Esophagus squamous epithelium (tissue), 5 donors: ENCODE measurements around the gene SERPINA5. TPM values are rescaled to one million over a fixed set of nuclear protein-coding genes. Genes with fewer than 3 reads are reported as not detected.
A peak's percentile ranks its signal among the peaks of the same experiment; 100 is the strongest.

Experiments used
- DNase-seq: peaks from one replicate; lab custom pipeline; 2025; lab: John Stamatoyannopoulos, UW
- H3K27ac ChIP-seq, 4 donors: fragments of 200-600 bp; sonication (generic); one replicate each; pipeline ENCODE4 v1.5.1; 2016 to 2019; ENCODE audit warnings: mild to moderate bottlenecking in 1 of 4
- H3K27me3 ChIP-seq, 4 donors: fragments of 200-600 bp; sonication (generic); 1 replicate in 3 of 4; 2 replicates in 1 of 4; pipeline versions ENCODE4 v1.5.1 to v1.6.0; 2017 to 2021; ENCODE audit warnings: antibody characterized with exemption in 1 of 4
- H3K36me3 ChIP-seq, 3 donors: fragments of 200-600 bp; sonication (generic); one replicate each; pipeline ENCODE4 v1.5.1; 2016 to 2019
- H3K4me1 ChIP-seq, 3 donors: fragments of 200-600 bp; sonication (generic); one replicate each; pipeline ENCODE4 v1.5.1; 2017 to 2019
- H3K4me3 ChIP-seq, 4 donors: fragments of 200-600 bp; sonication (generic); 1 replicate in 3 of 4; 2 replicates in 1 of 4; pipeline ENCODE4 v1.5.1; 2016 to 2019; ENCODE audit warnings: mild to moderate bottlenecking in 2 of 4, moderate library complexity in 1 of 4
- H3K9me3 ChIP-seq, 3 donors: fragments of 200-600 bp; sonication (generic); one replicate each; pipeline ENCODE4 v1.5.1; 2016 to 2019
- CTCF ChIP-seq, 6 experiments: fragments of 450-650 bp in 4 of 6; fragments of 200-600 bp in 2 of 6; sonication (generic) in 2 of 6; IDR thresholded peaks; one replicate each; pipeline ENCODE4 v1.5.1; 2016 to 2019; ENCODE audit warnings: antibody characterized with exemption in 6 of 6, mild to moderate bottlenecking in 4 of 6, moderate library complexity in 4 of 6
- POLR2A ChIP-seq, 4 donors: fragments of 450-650 bp; IDR thresholded peaks; one replicate each; pipeline ENCODE4 v1.6.1; 2017; ENCODE audit warnings: antibody characterized with exemption in 4 of 4, mild to moderate bottlenecking in 4 of 4, moderate library complexity in 3 of 4
- WGBS, 2 donors: methylation state at CpG; one replicate each; pipeline ENCODE4 v1.1.5; 2018; 5-methylcytosine and 5-hydroxymethylcytosine counted together
- intact Hi-C: fragments of 100-400 bp; cut with DNase I; formaldehyde crosslinking; loops from one replicate; pipeline ENCODE4 v1.15.0; 2022
- total RNA-seq, 4 donors: library from RNA; depleted of rRNA; stranded (reverse); fragments of >200 nt; gene quantifications; one replicate each; pipeline ENCODE4 v1.1.0, GENCODE V29; 2016
- donor health status: DM: yes; HTN: yes; CAD: no.

SERPINA5 gene
- total RNA-seq, 4 donors from 2014 or later: 0.12 to 0.38 (median 0.35) TPM; not detected in 1

GRCh38 chr14:94542111-94542810 is 39.0 kb upstream of the SERPINA5 start:
- peaks cover 0 to 20% (median 0%) of the 10 kb centered on the region in 4 donors for H3K27me3 ChIP-seq
- no peak for DNase-seq
- WGBS, 2 donors: 50 to 90% methylated on average over 1 to 2 of the region's 12 CpGs
- H3K27ac ChIP-seq: peak overlapping the region in 3 of 4 donors; percentile 67 to 81 (median 75)
- H3K4me3 ChIP-seq: no peak overlapping the region
- H3K36me3 ChIP-seq: no peaks in the 10 kb centered on the region
- TF ChIP-seq POLR2A (IDR thresholded peaks at IDR 0.05) (no peak), CTCF (IDR thresholded peaks at IDR 0.05) (no peak)
- peaks cover 0 to 29% (median 14%) of the 10 kb centered on the region in 3 donors for H3K4me1 ChIP-seq
- H3K9me3 ChIP-seq: peaks cover 0 to 9% (median 0%) of the 10 kb centered on the region in 3 donors
- intact Hi-C loops: loop anchor here (10.0 kb wide), 1 partner anchor 117 kb away; no protein-coding TSS in a partner anchor

GRCh38 chr14:94542811-94543440 is 38.3 kb upstream of the SERPINA5 start:
- 51% methylated on average over 6 to 9 of the region's 9 CpGs for WGBS, 2 donors
- Histone ChIP-seq H3K36me3 (no peaks in the 10 kb centered on the region), H3K27ac (peak overlapping the region in 3 of 4 donors; percentile 67 to 81 (median 75)), H3K4me1 (peaks cover 0 to 29% (median 14%) of the 10 kb centered on the region in 3 donors), H3K4me3 (no peak overlapping the region), H3K9me3 (peaks cover 0 to 9% (median 0%) of the 10 kb centered on the region in 3 donors), H3K27me3 (peaks cover 0 to 20% (median 0%) of the 10 kb centered on the region in 4 donors)
- TF ChIP-seq POLR2A (IDR thresholded peaks at IDR 0.05): no peak
- TF ChIP-seq CTCF (IDR thresholded peaks at IDR 0.05): no peak
- intact Hi-C loops: loop anchor here (10.0 kb wide), 1 partner anchor 118 kb away; no protein-coding TSS in a partner anchor
- DNase-seq: no peak

- Histone ChIP-seq H3K27ac (peak overlapping the region; percentile 63 to 81 (median 71)), H3K4me1 (peaks cover 0 to 29% (median 14%) of the 10 kb centered on the region in 3 donors), H3K9me3 (peaks cover 0 to 9% (median 0%) of the 10 kb centered on the region in 3 donors), H3K36me3 (no peaks in the 10 kb centered on the region), H3K27me3 (peaks cover 0 to 18% (median 0%) of the 10 kb centered on the region in 4 donors), H3K4me3 (no peak overlapping the region)
- WGBS, 2 donors: 36 to 49% methylated on average over 7 to 10 of the region's 15 CpGs
- intact Hi-C loops: loop anchor here (10.0 kb wide), 1 partner anchor 119 kb away; no protein-coding TSS in a partner anchor
- TF ChIP-seq POLR2A (IDR thresholded peaks at IDR 0.05) (no peak), CTCF (IDR thresholded peaks at IDR 0.05) (peak in 1 of 6 experiments; percentile 15)
- DNase-seq: no peak
Measured at GRCh38 chr14:94543449-94544124, 37.6 kb upstream of the SERPINA5 start.

- H3K36me3 ChIP-seq: no peaks in the 10 kb centered on the region
- WGBS, 2 donors: 46 to 77% methylated on average over 5 to 7 of the region's 7 CpGs
- H3K9me3 ChIP-seq: peaks cover 0 to 9% (median 0%) of the 10 kb centered on the region in 3 donors
- DNase-seq: no peak
- intact Hi-C loops: loop anchor here (10.0 kb wide), 1 partner anchor 120 kb away; no protein-coding TSS in a partner anchor
- TF ChIP-seq POLR2A (IDR thresholded peaks at IDR 0.05) (no peak), CTCF (IDR thresholded peaks at IDR 0.05) (no peak)
- no peak overlapping the region for H3K4me3 ChIP-seq
- no peak overlapping the region for H3K27ac ChIP-seq
- peaks cover 0 to 29% (median 14%) of the 10 kb centered on the region in 3 donors for H3K4me1 ChIP-seq
- peaks cover 0 to 29% (median 0%) of the 10 kb centered on the region in 4 donors for H3K27me3 ChIP-seq
Measured at GRCh38 chr14:94544726-94545125, 36.5 kb upstream of the SERPINA5 start.
